Fibroblast of the aortic adventitia (primary cell): Measurements from ENCODE around the gene COX14. TPM values are rescaled to one million over a fixed set of nuclear protein-coding genes. Genes with fewer than 3 reads are reported as not detected.

ENCODE experiments used
- DNase-seq: peaks from one replicate; pipeline ENCODE4 v3.0.0-alpha.2; 2010; ENCODE audit warnings: low read depth
- H3K4me3 ChIP-seq: 2 replicates; pipeline ENCODE4 v1.5.1; 2011; ENCODE audit warnings: low read depth, mild to moderate bottlenecking, control low read depth, low read length, moderate library complexity
- CTCF ChIP-seq: IDR thresholded peaks from 2 replicates; pipeline ENCODE4 v1.5.1; 2011; ENCODE audit warnings: mild to moderate bottlenecking, low read length, control low read depth, inconsistent platforms; ENCODE audit not compliant: insufficient read depth
- total RNA-seq: library from RNA; depleted of rRNA; stranded (reverse); fragments of >200 nt; gene quantifications from 2 replicates; pipeline ENCODE4 v1.2.3, GENCODE V29; 2012; ENCODE audit warnings: low replicate concordance

The COX14 gene
- total RNA-seq, 1 donor: 36.4 TPM

GRCh38 chr12:50084775-50085614, 27.0 kb upstream of the COX14 start, which contains the start of gene SMARCD1:
SMARCD1 (plus strand) TSS chr12:50085342; CDS start chr12:50085370, 28 bp downstream.
- H3K4me3 ChIP-seq: peak within 1 kb of the TSS; percentile 75
- peak; percentile 91 for DNase-seq
- TF ChIP-seq CTCF: peak; percentile 38

GRCh38 chr12:50085615-50086072, 26.4 kb upstream of the COX14 start:
- peak overlapping the region; percentile 75 for H3K4me3 ChIP-seq
- no peak for TF ChIP-seq CTCF
- DNase-seq: peak; percentile 19

GRCh38 chr12:50086148-50086547, 25.9 kb upstream of the COX14 start:
- peak overlapping the region; percentile 75 for H3K4me3 ChIP-seq
- TF ChIP-seq CTCF: no peak

GRCh38 chr12:50087151-50087550, 24.9 kb upstream of the COX14 start:
- no peak for TF ChIP-seq CTCF
- DNase-seq: no peak
- H3K4me3 ChIP-seq: no peak overlapping the region

More at GRCh38 chr12:50086148-50086547, 25.9 kb upstream of the COX14 start:
- DNase-seq: no peak

GRCh38 chr12:50087995-50088394, 24.0 kb upstream of the COX14 start:
- DNase-seq: peak; percentile 78
- no peak overlapping the region for H3K4me3 ChIP-seq
- TF ChIP-seq CTCF: no peak

- TF ChIP-seq CTCF: peak; percentile 87
- peak; percentile 56 for DNase-seq
- no peak overlapping the region for H3K4me3 ChIP-seq
Measured at GRCh38 chr12:50088577-50089335, 23.3 kb upstream of the COX14 start.
